ENCODE data around the gene ICAM2. TPM values are rescaled to one million over a fixed set of nuclear protein-coding genes. Genes with fewer than 3 reads are reported as not detected.

Gene ICAM2
- total RNA-seq, 1 experiment from 2014 or later = not detected

- DNase-seq (ENCODE audit: extremely low read depth, low read depth) = no peak
Measured at GRCh38 chr17:63954402-63955063, 65.9 kb downstream of the ICAM2 start.

Other genes starting within 250 kb of the ICAM2 start
- gene CCDC47, start 247.0 kb downstream of the ICAM2 start, total RNA-seq (2014; rRNA removed; shearing (Covaris generic)) = 66.5 and 79.2 TPM in 2 replicates
- 55.7 and 61.2 TPM in 2 replicates for gene DDX42, start 246.5 kb downstream of the ICAM2 start, total RNA-seq (2014; rRNA removed; shearing (Covaris generic))
- gene PSMC5, start 193.2 kb downstream of the ICAM2 start, total RNA-seq (2014; rRNA removed; shearing (Covaris generic)) = 52.7 and 66.3 TPM in 2 replicates
- gene FTSJ3, start 193.0 kb downstream of the ICAM2 start, total RNA-seq (2014; rRNA removed; shearing (Covaris generic)) = 27.9 and 35.0 TPM in 2 replicates
- 73.6 and 75.5 TPM in 2 replicates for gene SMARCD2, start 177.9 kb downstream of the ICAM2 start, total RNA-seq (2014; rRNA removed; shearing (Covaris generic))
- gene CSH2, start 147.0 kb downstream of the ICAM2 start, total RNA-seq (2014; rRNA removed; shearing (Covaris generic)) = not detected in 2 replicates
- gene GH2, start 138.7 kb downstream of the ICAM2 start, total RNA-seq (2014; rRNA removed; shearing (Covaris generic)) = not detected in 2 replicates
- gene CSH1, start 124.1 kb downstream of the ICAM2 start, total RNA-seq (2014; rRNA removed; shearing (Covaris generic)) = not detected in 2 replicates
- gene CSHL1, start 109.4 kb downstream of the ICAM2 start, total RNA-seq (2014; rRNA removed; shearing (Covaris generic)) = not detected in 2 replicates
- not detected in 2 replicates for gene GH1, start 101.8 kb downstream of the ICAM2 start, total RNA-seq (2014; rRNA removed; shearing (Covaris generic))
- not detected in 2 replicates for gene CD79B, start 88.3 kb downstream of the ICAM2 start, total RNA-seq (2014; rRNA removed; shearing (Covaris generic))
- 0.06 and 0.77 TPM in 2 replicates for gene SCN4A, start 47.7 kb downstream of the ICAM2 start, total RNA-seq (2014; rRNA removed; shearing (Covaris generic))
- not detected in 2 replicates for gene PRR29, start 22.3 kb downstream of the ICAM2 start, total RNA-seq (2014; rRNA removed; shearing (Covaris generic))
- gene ERN1, start 109.5 kb upstream of the ICAM2 start, total RNA-seq (2014; rRNA removed; shearing (Covaris generic)) = 13.4 and 14.0 TPM in 2 replicates
- 13.9 TPM in 2 replicates for gene TEX2, start 242.6 kb upstream of the ICAM2 start, total RNA-seq (2014; rRNA removed; shearing (Covaris generic))